Measurements from ENCODE around the gene NAA40.

Gene NAA40

GRCh38 chr11:63914896-63915691 is 23.7 kb upstream of the NAA40 start:
- Histone ChIP-seq H4K20me1 (ENCODE audit: insufficient read depth, low read length) (peaks cover 7% of the 10 kb centered on the region), H3K36me3 (ENCODE audit: insufficient read depth, low read length) (peaks cover under 1% of the 10 kb centered on the region; the same call in 1 of the 2 replicates), H3K27ac (ENCODE audit: low read length) (no peak overlapping the region), H3K79me2 (ENCODE audit: insufficient read depth, low read length) (no peaks in the 10 kb centered on the region), H3K4me2 (ENCODE audit: insufficient read depth, low read length) (no peak overlapping the region), H3K27me3 (ENCODE audit: insufficient read depth, low read length, poor library complexity) (no peaks in the 10 kb centered on the region), H3K9ac (ENCODE audit: low read depth, low read length) (no peak overlapping the region), H2AFZ (ENCODE audit: low read depth, low read length) (no peak overlapping the region), H3K9me3 (ENCODE audit: insufficient read depth, low read length, severe bottlenecking) (no peaks in the 10 kb centered on the region), H3K4me3 (ENCODE audit: low read depth in 1 of 2, low read length in 2 of 2) (no peak overlapping the region), H3K4me1 (ENCODE audit: insufficient read depth, low read length) (peaks cover 25% of the 10 kb centered on the region)
- no peak for TF ChIP-seq CTCF (IDR thresholded peaks at IDR 0.05; ENCODE audit: borderline replicate concordance, extremely low read depth, low read length, poor library complexity, severe bottlenecking)
- TF ChIP-seq EZH2 (IDR thresholded peaks at IDR 0.05; ENCODE audit: borderline replicate concordance, low read depth, low read length, severe bottlenecking) = no peak
- DNase-seq = no peak
- no peak for ATAC-seq (ENCODE audit: insufficient read depth, low read depth)

- Histone ChIP-seq H3K4me3 (ENCODE audit: low read depth in 1 of 2, low read length in 2 of 2) (peak overlapping the region; percentile 19 to 71; a peak in 3 of 4 replicates), H3K4me1 (ENCODE audit: insufficient read depth, low read length) (peaks cover 25% of the 10 kb centered on the region), H3K27me3 (ENCODE audit: insufficient read depth, low read length, poor library complexity) (no peaks in the 10 kb centered on the region), H3K79me2 (ENCODE audit: insufficient read depth, low read length) (no peaks in the 10 kb centered on the region), H3K4me2 (ENCODE audit: insufficient read depth, low read length) (peak overlapping the region; percentile 99), H4K20me1 (ENCODE audit: insufficient read depth, low read length) (peaks cover 4% of the 10 kb centered on the region; the same call in 1 of the 2 replicates), H3K9me3 (ENCODE audit: insufficient read depth, low read length, severe bottlenecking) (no peaks in the 10 kb centered on the region), H2AFZ (ENCODE audit: low read depth, low read length) (peak overlapping the region; percentile 74), H3K9ac (ENCODE audit: low read depth, low read length) (peak overlapping the region; percentile 61), H3K27ac (ENCODE audit: low read length) (no peak overlapping the region), H3K36me3 (ENCODE audit: insufficient read depth, low read length) (no peaks in the 10 kb centered on the region)
- peak; percentile 52 for TF ChIP-seq CTCF (IDR thresholded peaks at IDR 0.05; ENCODE audit: borderline replicate concordance, extremely low read depth, low read length, poor library complexity, severe bottlenecking)
- no peak for TF ChIP-seq EZH2 (IDR thresholded peaks at IDR 0.05; ENCODE audit: borderline replicate concordance, low read depth, low read length, severe bottlenecking)
- DNase-seq = no peak
- ATAC-seq (ENCODE audit: insufficient read depth, low read depth) = no peak
Observed at GRCh38 chr11:63915961-63916836, 22.6 kb upstream of the NAA40 start.

DNA sequence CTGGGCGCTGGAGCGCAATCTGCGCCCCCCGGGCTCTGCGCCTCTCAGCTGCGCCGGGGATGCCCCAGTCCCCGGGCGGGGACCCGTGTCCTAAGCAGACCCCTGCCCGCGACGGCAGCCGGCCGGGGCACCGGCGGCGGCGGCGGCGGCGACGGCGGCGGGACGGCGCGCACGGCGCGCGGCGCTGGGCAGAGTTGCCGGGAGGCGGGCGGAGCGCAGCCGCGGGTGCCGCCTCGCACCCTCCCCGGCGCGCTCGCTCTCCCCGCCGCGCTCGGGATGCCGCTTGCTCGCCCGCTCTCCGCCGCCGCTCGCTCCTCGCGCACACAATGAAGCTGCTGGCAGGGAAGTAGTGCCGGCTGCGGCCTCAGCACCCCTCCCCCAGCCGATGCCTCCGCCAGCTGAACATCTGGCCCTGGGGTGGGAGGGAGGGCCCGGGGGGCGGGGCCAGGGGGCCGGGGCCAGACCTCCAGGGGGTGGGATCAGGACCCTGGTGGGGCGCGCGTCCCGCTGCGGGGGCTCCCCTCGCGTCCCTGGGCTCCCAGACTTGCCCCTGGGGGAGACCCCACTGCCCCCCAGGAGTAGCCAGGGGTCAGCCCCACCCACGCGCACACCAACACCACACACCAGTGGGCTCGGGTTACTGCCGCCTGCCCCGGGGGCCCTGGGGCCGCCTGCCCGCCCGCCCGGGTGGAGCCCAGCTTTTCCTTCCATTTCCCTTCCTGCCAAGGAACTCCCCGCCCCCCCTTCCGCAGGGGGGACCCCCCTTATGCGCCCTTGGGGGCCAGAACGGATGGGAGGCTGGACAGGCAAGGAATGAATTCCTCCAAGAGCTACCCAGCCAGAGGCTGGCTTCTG is 21.7 kb upstream of the NAA40 start, which contains the start of gene RCOR2:
RCOR2 (minus strand) TSS at position 328 of the 855 bp plus-strand sequence. CDS start 708 bp downstream, outside the sequence.
- TF ChIP-seq CTCF (IDR thresholded peaks at IDR 0.05; ENCODE audit: borderline replicate concordance, extremely low read depth, low read length, poor library complexity, severe bottlenecking) = no peak
- TF ChIP-seq EZH2 (IDR thresholded peaks at IDR 0.05; ENCODE audit: borderline replicate concordance, low read depth, low read length, severe bottlenecking) = no peak
- H3K27ac ChIP-seq (ENCODE audit: low read length) = peak within 1 kb of the TSS; percentile 55; the same call in 1 of the 2 replicates

More for the DNA sequence above, 21.7 kb upstream of the NAA40 start, which contains the start of gene RCOR2:
- Histone ChIP-seq H3K79me2 (ENCODE audit: insufficient read depth, low read length) (no peaks in the 10 kb centered on the region), H3K4me3 (ENCODE audit: low read depth in 1 of 2, low read length in 2 of 2) (peak within 1 kb of the TSS; percentile 47 to 71), H3K36me3 (ENCODE audit: insufficient read depth, low read length) (no peaks in the 10 kb centered on the region), H3K4me2 (ENCODE audit: insufficient read depth, low read length) (peak within 1 kb of the TSS; percentile 99), H3K9me3 (ENCODE audit: insufficient read depth, low read length, severe bottlenecking) (no peaks in the 10 kb centered on the region), H3K9ac (ENCODE audit: low read depth, low read length) (peak within 1 kb of the TSS; percentile 65), H3K27me3 (ENCODE audit: insufficient read depth, low read length, poor library complexity) (no peaks in the 10 kb centered on the region), H4K20me1 (ENCODE audit: insufficient read depth, low read length) (peaks cover 4% of the 10 kb centered on the region; the same call in 1 of the 2 replicates), H2AFZ (ENCODE audit: low read depth, low read length) (peak within 1 kb of the TSS; percentile 78), H3K4me1 (ENCODE audit: insufficient read depth, low read length) (peaks cover 25% of the 10 kb centered on the region)
- ATAC-seq (ENCODE audit: insufficient read depth, low read depth) (peak; percentile 78), DNase-seq (peak; percentile 92)
